Testis (tissue), 2 donors: Measurements from ENCODE around the gene C17orf100.

Experiments
- CTCF ChIP-seq, 3 experiments: fragments of 450-650 bp in 2 of 3; fragments of 200-600 bp in 1 of 3; sonication (generic) in 1 of 3; IDR thresholded peaks; one replicate each; pipeline ENCODE4 v1.5.1; 2016 to 2019; ENCODE audit warnings: antibody characterized with exemption in 3 of 3, mild to moderate bottlenecking in 2 of 3, moderate library complexity in 1 of 3
- POLR2A ChIP-seq: fragments of 450-650 bp; IDR thresholded peaks from one replicate; pipeline ENCODE4 v1.6.1; 2017; ENCODE audit warnings: antibody characterized with exemption, mild to moderate bottlenecking, moderate library complexity

- TF ChIP-seq CTCF (IDR thresholded peaks at IDR 0.05) (no peak), POLR2A (no peak)
Observed at GRCh38 chr17:6610011-6610410, 41.6 kb upstream of the C17orf100 start.
